ENCODE results near the gene SLC41A3.

SLC41A3 gene

GRCh38 chr3:126106336-126107202 lies 22.6 kb upstream of the SLC41A3 start:
- H3K4me3 ChIP-seq (replicated peaks; ENCODE audit: low read depth, low read length): no peak overlapping the region
- no peak for DNase-seq (ENCODE audit: extremely low read depth, low read depth)
- TF ChIP-seq CTCF (IDR thresholded peaks at IDR 0.05; ENCODE audit: low read depth, low read length, missing control alignments): no peak

- no peak overlapping the region for H3K4me3 ChIP-seq (replicated peaks; ENCODE audit: low read depth, low read length)
- no peak for TF ChIP-seq CTCF (IDR thresholded peaks at IDR 0.05; ENCODE audit: low read depth, low read length, missing control alignments)
- DNase-seq (ENCODE audit: extremely low read depth, low read depth): no peak
These were observed 21.8 kb upstream of the SLC41A3 start for GRCh38 chr3:126105691-126106187.

GRCh38 chr3:126104742-126105605 lies 21.1 kb upstream of the SLC41A3 start:
- H3K4me3 ChIP-seq (replicated peaks; ENCODE audit: low read depth, low read length): no peak overlapping the region
- DNase-seq (ENCODE audit: extremely low read depth, low read depth): no peak
- no peak for TF ChIP-seq CTCF (IDR thresholded peaks at IDR 0.05; ENCODE audit: low read depth, low read length, missing control alignments)

- no peak for TF ChIP-seq CTCF (IDR thresholded peaks at IDR 0.05; ENCODE audit: low read depth, low read length, missing control alignments)
- no peak overlapping the region for H3K4me3 ChIP-seq (replicated peaks; ENCODE audit: low read depth, low read length)
- DNase-seq (ENCODE audit: extremely low read depth, low read depth): no peak
These were observed 20.2 kb upstream of the SLC41A3 start for GRCh38 chr3:126104028-126104635.

GRCh38 chr3:126103121-126104027 lies 19.4 kb upstream of the SLC41A3 start:
- no peak for TF ChIP-seq CTCF (IDR thresholded peaks at IDR 0.05; ENCODE audit: low read depth, low read length, missing control alignments)
- DNase-seq (ENCODE audit: extremely low read depth, low read depth): no peak
- no peak overlapping the region for H3K4me3 ChIP-seq (replicated peaks; ENCODE audit: low read depth, low read length)

- no peak for TF ChIP-seq CTCF (IDR thresholded peaks at IDR 0.05; ENCODE audit: low read depth, low read length, missing control alignments)
- no peak for DNase-seq (ENCODE audit: extremely low read depth, low read depth)
- H3K4me3 ChIP-seq (replicated peaks; ENCODE audit: low read depth, low read length): no peak overlapping the region
These were observed 18.6 kb upstream of the SLC41A3 start for GRCh38 chr3:126102530-126102951.
